Upper lobe of right lung (tissue), 1 donor: ENCODE results near the gene FOXO3. TPM values are rescaled to one million over a fixed set of nuclear protein-coding genes. Genes with fewer than 3 reads are reported as not detected.
"Not testable (repeated sequence)": the region's sequence is repeated elsewhere in the genome, so short reads cannot be mapped to it uniquely, and the experiment has no call there.

ENCODE experiments used
- ATAC-seq: fragments of 200-7000 bp; cut with Tn5 transposase; one replicate; pipeline ENCODE4 v1.9.1; 2020; ENCODE audit warnings: mild to moderate bottlenecking, moderate library complexity
- DNase-seq: peaks from one replicate; pipeline ENCODE4 v3.0.0-alpha.2; 2020
- H3K27ac ChIP-seq: fragments of 200-600 bp; one replicate; pipeline ENCODE4 v1.8.0; 2022
- H3K27me3 ChIP-seq: fragments of 200-600 bp; one replicate; pipeline ENCODE4 v1.8.0; 2022; ENCODE audit warnings: mild to moderate bottlenecking
- H3K36me3 ChIP-seq: fragments of 200-600 bp; one replicate; pipeline ENCODE4 v1.8.0; 2022
- H3K4me1 ChIP-seq: fragments of 200-600 bp; one replicate; pipeline ENCODE4 v1.8.0; 2022
- H3K4me3 ChIP-seq: fragments of 200-600 bp; one replicate; pipeline ENCODE4 v1.8.0; 2022; ENCODE audit warnings: mild to moderate bottlenecking
- H3K9me3 ChIP-seq: fragments of 200-600 bp; one replicate; pipeline ENCODE4 v1.8.0; 2022
- CTCF ChIP-seq: fragments of 200-600 bp; IDR thresholded peaks from one replicate; pipeline ENCODE4 v1.8.0; 2022; ENCODE audit warnings: antibody characterized with exemption
- intact Hi-C: fragments of 100-400 bp; cut with DNase I; formaldehyde crosslinking; loops from one replicate; pipeline ENCODE4 v1.11.0; 2022
- total RNA-seq: library from RNA; stranded (reverse); fragmentation: NEBNext Ultra II Directional; extraction: Animal tissue kit (Norgen Biotek cat#: 25700); gene quantifications from one replicate; pipeline ENCODE4 v1.2.1, GENCODE V29; 2021
- donor health status: DM: no; HTN: yes; CAD: no; lungs with severe emphysema.

Gene FOXO3
- total RNA-seq, 1 donor from 2014 or later: 73.6 TPM

GRCh38 chr6:108526739-108527174 lies 34.0 kb upstream of the FOXO3 start:
- peak; percentile 82 for TF ChIP-seq CTCF
- H3K9me3 ChIP-seq: no peaks in the 10 kb centered on the region
- ATAC-seq: peak; percentile 78
- no peak for DNase-seq
- H3K27me3 ChIP-seq: no peaks in the 10 kb centered on the region
- H3K27ac ChIP-seq: no peak overlapping the region
- no peaks in the 10 kb centered on the region for H3K36me3 ChIP-seq
- no peaks in the 10 kb centered on the region for H3K4me1 ChIP-seq
- H3K4me3 ChIP-seq: no peak overlapping the region
- intact Hi-C loops: loop anchor here (10.0 kb wide), 1 partner anchor 412 kb away; no protein-coding TSS in a partner anchor

GRCh38 chr6:108528878-108529277 lies 31.8 kb upstream of the FOXO3 start:
- no peak for DNase-seq
- no peak overlapping the region for H3K27ac ChIP-seq
- TF ChIP-seq CTCF: no peak
- H3K4me1 ChIP-seq: no peaks in the 10 kb centered on the region
- no peak for ATAC-seq
- H3K27me3 ChIP-seq: no peaks in the 10 kb centered on the region
- H3K9me3 ChIP-seq: no peaks in the 10 kb centered on the region
- no peak overlapping the region for H3K4me3 ChIP-seq
- intact Hi-C loops: loop anchor here (10.0 kb wide), 1 partner anchor 414 kb away; no protein-coding TSS in a partner anchor
- H3K36me3 ChIP-seq: no peaks in the 10 kb centered on the region

GRCh38 chr6:108531332-108531731 lies 29.4 kb upstream of the FOXO3 start:
- no peak for TF ChIP-seq CTCF
- Histone ChIP-seq H3K4me3 (no peak overlapping the region), H3K4me1 (no peaks in the 10 kb centered on the region), H3K27me3 (no peaks in the 10 kb centered on the region), H3K9me3 (no peaks in the 10 kb centered on the region), H3K27ac (no peak overlapping the region), H3K36me3 (no peaks in the 10 kb centered on the region)
- DNase-seq (no peak), ATAC-seq (no peak)
- intact Hi-C loops: no loop called here

- DNase-seq (no peak), ATAC-seq (no peak)
- H3K9me3 ChIP-seq: no peaks in the 10 kb centered on the region
- H3K27me3 ChIP-seq: no peaks in the 10 kb centered on the region
- no peak overlapping the region for H3K27ac ChIP-seq
- intact Hi-C loops: no loop called here
- no peaks in the 10 kb centered on the region for H3K36me3 ChIP-seq
- no peak overlapping the region for H3K4me3 ChIP-seq
- H3K4me1 ChIP-seq: no peaks in the 10 kb centered on the region
- TF ChIP-seq CTCF: no peak
Measured at GRCh38 chr6:108535114-108535742, 25.5 kb upstream of the FOXO3 start.

GRCh38 chr6:108535920-108536535 lies 24.7 kb upstream of the FOXO3 start:
- H3K36me3 ChIP-seq, H3K4me3 ChIP-seq, H3K27ac ChIP-seq, intact Hi-C loops, H3K4me1 ChIP-seq, H3K27me3 ChIP-seq, H3K9me3 ChIP-seq, DNase-seq, ATAC-seq: not testable (repeated sequence)
